NCI-H1694 (cell line): Measurements from ENCODE around the gene ANKH.
"Not testable (repeated sequence)": the region's sequence is repeated elsewhere in the genome, so short reads cannot be mapped to it uniquely, and the experiment has no call there.

Experiments used
- DNase-seq: peaks from one replicate; lab custom pipeline; 2025; lab: John Stamatoyannopoulos, UW

Gene ANKH

DNA sequence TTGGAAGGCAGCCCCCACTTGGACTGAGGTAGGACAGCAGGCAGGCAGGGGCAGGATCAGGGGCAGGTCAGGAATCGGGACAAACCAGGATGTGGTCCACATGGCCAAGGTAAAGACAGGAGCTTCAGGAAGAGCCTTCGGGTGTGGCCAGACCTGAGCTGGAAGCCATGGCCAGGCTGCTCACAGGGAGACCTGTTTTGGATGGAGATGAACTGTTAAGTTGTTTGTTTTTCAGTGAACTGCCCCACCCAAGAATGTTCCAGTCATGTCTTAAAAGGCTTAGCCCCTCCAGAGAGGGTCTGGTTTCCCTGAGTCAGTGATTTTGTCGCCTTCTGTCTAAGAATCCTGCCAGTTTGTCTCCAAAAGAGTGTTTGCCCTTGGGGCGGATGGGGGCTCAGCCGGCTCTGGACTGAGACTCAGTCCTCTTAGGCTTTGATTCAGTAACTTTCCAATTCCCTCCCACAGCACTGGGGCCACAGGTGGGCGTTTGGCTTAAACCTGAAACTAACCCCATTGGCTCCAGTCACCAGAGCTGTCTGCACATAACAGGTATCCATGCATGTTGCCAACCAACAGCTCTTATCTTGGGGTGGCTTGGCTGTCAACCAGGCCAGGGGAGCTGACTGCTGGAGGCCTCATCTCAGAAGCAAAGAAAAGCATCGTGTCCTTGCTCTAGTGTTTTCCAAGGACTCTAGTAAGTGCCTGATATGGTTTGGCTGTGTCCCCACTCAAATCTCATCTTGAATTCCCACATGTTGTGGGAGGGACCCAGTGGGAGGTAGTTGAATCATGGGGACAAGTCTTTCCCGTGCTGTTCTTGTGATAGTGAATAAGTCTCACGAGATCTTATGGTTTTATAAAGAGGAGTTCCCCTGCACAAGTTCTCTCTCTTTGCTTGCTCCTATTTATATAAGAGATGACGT is 11.3 kb upstream of the ANKH start:
- no peak for DNase-seq

- DNase-seq = no peak
Measured at GRCh38 chr5:14881826-14882225, 10.2 kb upstream of the ANKH start.

GRCh38 chr5:14880688-14881087 is 9.1 kb upstream of the ANKH start:
- no peak for DNase-seq

DNA sequence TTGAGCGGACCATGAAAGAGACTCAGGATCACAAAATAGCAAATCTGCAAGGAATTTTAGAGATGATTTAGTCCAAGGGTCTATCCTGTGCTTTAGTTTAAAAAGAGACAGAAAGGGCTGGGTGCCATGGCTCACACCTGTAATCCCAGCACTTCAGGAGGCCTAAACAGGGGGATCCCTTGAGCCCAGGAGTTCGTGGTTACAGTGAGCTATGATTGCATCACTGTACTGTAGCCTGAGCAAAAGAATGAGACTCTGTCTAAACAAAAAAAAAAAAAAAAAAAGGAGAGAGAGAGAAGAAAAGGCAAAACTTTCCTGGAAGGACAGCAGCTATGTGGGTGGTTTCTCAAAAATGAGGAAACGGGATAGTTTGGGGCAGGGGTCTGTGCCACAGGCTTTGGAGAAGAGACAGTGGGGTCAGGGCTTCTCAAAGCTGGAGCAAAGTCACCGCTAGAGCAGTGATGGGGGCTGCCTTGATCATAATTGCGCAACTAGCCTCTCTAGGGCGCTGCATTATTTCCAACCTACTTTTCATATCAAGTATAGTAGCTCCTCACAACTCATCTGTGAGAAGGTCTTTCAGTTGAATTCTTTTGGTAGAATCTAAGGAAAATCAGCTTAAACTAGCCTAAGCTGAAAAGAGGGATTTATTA is 8.5 kb upstream of the ANKH start:
- no peak for DNase-seq

DNA sequence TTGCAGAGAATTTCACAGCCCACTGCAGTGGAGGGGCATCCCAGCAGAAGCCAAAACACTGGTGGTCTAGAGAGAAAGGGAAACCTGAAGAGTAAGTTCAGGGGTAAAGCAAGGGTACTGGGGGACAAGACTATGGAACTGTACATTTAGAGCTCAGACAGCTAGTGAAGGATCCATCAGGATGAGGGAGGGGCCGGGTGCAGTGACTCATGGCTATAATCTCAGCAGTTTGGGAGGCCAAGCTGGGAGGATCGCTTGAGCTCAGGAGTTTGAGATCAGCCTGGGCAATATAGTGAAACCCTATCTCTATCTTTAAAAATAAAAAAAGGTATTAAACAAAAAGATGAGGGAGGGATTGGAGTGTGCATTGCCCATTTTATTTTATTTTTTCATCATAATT is 7.8 kb upstream of the ANKH start:
- no peak for DNase-seq

DNA sequence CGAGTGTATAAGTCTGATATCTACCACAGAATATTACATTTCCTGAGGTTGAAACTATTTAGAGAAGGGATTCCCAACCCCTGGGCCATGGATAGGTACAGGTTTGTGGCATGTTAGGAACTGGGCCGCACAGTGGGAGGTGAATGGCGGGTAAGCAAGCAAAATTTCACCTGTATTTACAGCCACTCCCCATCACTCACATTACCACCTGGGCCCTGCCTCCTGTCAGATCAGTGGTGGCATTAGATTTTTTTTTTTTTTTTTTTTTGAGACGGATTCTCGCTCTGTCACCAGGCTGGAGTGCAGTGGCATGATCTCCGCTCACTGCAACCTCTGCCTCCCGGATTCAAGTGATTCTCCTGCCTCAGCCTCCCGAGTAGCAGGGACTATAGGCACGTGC is 6.6 kb upstream of the ANKH start:
- not testable (repeated sequence) for DNase-seq

DNA sequence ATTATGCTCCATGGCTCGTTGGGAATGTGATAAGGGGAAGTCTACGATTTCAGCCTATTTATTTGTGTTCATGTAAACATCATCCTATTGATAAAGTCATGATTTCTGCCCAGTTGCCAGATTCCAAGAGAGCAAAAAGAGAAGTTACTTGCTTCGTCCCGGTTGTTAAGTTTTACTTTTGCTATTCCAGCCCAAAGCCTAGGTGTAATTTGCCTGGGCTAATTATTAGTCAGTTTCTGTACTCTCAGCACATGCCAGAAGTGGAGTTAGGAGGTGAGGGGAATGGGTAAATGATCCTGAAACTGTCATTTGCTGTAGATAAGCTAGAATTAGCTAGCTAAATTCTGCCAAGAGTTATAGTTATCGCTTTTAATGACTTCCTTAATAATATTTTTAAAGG is 4.5 kb upstream of the ANKH start:
- no peak for DNase-seq

DNA sequence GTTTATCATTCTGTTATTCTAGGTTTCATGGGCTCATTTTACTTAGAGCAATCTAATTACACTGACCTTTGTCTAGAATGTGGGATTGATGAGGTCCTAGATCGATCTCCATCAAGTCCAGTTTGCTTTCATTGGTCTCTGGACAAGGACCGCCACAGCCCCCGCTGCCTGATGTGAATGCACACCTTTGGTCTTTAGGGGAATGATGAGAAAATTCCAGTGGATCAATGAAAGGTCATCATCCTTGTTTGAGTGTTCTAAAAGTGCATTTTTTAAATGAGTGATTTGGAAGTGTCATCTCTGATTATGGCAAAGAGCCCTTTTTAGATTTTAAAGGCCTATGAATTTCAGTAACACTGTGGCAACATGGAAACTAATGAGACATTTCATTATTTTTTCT is 2.2 kb upstream of the ANKH start:
- DNase-seq = no peak

DNA sequence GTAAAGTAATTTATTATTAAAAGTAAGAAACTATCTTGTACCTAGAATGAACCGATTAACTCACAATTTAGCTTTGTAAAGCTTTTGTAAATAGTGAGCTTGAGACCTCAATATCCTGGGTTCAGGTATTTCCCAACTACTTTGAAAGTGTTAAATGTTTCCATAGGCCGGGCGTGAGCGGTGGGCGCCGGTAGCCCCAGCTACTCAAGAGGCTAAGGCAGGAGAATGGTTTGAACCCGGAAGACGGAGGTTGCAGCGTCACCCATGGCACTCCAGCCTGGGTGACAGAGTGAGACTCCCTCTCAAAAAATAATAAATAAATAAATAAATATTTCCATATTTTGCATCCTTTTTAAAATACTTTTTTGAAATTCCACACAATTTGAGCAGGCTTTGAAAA is 1.5 kb upstream of the ANKH start:
- no peak for DNase-seq

- DNase-seq = no peak
Measured at GRCh38 chr5:14872070-14872989, 752 bp upstream of the ANKH start.

DNA sequence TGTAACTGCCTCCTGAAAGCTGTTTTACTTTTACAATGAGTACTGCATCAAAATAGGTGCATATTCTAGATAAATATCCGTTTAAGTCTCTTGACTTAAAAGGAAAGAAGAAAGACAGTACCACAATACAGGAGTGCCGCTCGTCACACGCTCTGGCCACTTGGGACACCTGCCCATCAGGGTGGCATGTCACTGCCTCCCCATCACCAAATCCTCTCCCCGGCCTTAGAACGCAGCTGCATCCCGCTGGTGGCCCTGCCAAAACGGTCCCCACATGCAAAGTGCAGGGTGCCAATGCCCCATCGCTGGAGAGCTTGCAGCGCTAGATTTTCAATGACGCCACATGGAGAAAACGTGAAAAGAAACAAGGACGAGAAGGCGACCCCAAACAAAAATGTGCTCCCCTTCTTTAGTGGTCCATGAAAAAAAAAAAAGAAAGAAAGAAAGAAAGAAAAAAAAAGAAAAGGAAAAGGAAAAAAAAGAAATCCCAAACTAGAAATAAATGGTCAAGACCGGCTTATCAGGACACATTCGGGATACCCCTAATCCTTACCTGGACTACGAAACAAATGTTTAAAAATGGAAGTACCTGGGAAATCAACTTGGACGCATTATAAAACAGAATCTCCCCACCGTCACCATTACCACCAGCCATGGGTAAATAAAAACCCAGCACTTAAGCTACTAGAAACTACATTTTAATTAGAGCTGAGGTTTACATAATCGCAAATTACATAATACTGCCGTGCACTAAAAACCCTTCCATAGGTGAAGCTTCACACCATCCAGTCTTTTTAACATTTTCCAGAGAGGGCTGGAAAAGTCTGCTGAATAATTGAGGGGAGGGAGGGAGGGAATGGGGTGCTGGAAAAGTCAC is 1.0 kb downstream of the ANKH start:
- peak; percentile 55 for DNase-seq

- DNase-seq = no peak
Measured at GRCh38 chr5:14869668-14870164, 1.9 kb downstream of the ANKH start.

GRCh38 chr5:14869233-14869632 is 2.3 kb downstream of the ANKH start:
- no peak for DNase-seq

- no peak for DNase-seq
Measured at GRCh38 chr5:14868771-14869170, 2.8 kb downstream of the ANKH start.

DNA sequence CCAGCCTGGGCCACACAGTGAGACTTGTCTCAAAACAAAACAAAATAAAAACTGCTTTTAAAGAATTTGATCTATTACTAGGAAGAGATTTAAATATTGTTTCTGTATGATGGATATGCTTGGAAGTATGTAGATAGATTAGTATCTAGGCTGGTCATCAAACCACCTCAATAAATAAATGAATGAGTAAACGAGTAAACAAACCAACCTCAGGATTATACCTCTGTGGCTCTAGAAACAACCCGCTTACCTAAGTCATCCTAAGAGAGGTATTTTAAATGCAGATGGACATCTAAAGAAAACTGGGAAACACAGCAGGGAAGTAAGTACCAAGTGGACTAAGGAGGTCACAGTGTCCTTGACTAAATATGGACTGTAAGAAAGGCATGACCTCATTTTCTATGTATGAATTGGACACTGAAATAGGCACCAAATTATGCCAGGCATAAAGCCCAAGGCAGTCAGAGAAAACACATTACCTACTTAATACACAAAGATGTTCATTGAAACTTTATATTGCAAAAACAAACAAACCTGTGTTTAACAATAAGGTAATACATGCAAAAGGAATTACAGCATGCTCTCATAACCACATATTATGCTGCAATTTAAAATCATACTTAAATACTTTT is 7.3 kb downstream of the ANKH start:
- no peak for DNase-seq

GRCh38 chr5:14863105-14863504 is 8.5 kb downstream of the ANKH start:
- DNase-seq = no peak

GRCh38 chr5:14861123-14861765 is 10.3 kb downstream of the ANKH start:
- DNase-seq = no peak

DNA sequence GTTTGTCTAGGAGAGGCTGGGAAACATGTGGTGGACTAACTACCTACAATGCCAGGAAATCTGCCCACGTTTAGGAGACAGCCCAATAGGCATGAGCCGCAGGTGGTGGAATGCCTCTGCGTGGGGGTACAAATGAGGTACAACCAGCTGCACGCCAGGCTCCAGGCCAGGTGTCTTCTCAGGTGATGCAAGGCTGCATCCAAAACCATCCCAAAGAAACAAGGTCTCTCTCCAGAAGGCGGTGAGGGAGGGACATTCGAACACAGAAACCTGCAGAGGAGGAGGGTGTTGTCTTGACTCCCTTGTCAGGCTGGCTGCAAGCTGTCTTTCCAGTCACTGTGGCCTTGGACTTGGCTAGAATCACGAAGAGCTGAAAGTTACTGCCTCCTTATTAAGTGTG is 11.6 kb downstream of the ANKH start:
- DNase-seq = no peak

DNA sequence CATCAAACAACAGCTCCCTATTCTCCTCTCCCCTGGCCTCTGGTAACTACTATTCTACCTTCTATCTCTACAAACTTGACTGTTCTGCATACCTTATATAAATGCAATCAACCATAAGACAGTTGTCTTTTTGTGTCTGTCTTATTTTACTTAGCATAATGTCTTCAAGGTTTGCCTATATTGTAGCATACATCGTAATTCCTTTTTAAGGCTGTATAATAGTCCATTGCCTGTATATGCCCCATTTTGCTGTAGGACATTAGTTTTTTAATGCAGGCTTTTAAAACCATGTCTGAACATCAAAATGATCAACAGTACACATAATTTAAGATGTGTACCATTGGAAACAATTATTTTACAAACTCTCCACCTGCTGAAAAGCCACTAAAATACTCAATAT is 12.4 kb downstream of the ANKH start:
- no peak for DNase-seq

DNA sequence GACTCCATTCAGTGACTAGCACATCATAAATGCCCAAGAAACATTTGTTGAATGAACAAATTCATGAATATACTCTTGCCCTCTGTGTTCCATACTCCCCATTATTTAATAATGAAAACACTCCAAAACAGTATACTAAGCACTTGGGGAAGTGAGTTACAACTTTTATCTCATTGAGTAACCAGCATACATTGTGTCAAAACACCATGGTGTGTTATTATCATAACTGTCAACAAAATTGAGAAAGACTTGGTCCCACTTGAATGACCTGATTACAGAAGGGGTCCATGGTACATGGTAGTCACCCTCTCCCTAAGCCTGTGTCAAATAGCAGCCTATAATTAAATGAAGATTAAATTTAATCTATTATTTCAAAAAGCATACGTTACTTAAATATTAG is 16.2 kb downstream of the ANKH start:
- DNase-seq = no peak
